Epithelial cell of prostate (primary cell): ENCODE data around the gene ICA1.

Experiments used
- DNase-seq: peaks from one replicate; pipeline ENCODE4 v3.0.0-alpha.2; 2011; ENCODE audit warnings: low read depth, low spot score
- H3K27ac ChIP-seq: fragments of 450-650 bp; 2 replicates; pipeline ENCODE4 v1.5.1; 2017; ENCODE audit warnings: mild to moderate bottlenecking

Gene ICA1

GRCh38 chr7:8228766-8229674 is 32.9 kb downstream of the ICA1 start:
- H3K27ac ChIP-seq = no peak overlapping the region
- DNase-seq = no peak

DNA sequence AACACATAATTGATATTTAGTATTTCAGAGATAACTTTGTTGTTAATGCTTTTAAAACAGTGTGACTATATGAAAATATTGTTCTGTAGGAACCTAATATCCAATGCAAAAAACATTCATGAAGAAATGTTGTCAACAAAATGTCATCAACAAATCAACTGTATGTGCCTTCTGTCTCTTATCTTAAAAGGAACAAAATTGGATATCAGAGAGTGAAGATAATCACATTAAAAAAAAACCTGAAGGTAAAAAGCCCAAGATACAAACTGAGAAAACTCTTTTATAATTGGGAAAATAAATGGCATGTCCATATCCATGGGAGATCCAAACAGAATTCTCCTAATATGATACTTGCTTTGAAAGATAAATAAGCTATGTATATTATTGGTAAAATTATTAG is 33.9 kb downstream of the ICA1 start:
- no peak for DNase-seq
- no peak overlapping the region for H3K27ac ChIP-seq

DNA sequence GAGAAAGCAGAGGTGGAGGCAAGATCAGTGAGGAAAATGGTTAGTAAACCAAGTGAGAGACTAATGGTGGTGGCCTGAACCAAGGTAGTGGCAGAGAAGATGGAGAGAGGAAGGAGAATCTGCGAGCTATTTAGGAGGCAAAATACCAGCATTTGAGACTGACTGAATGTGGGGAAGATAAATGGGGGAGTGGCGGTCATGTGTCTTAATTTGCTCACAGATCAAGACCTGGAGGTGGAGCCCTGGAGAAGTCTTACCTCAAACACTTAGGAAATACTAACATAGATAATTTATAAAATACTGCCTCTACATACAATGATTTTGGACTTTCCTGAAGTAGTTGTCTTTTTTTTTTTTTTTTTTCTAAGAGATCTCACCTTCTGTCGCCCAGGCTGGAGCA is 34.7 kb downstream of the ICA1 start:
- DNase-seq = no peak
- no peak overlapping the region for H3K27ac ChIP-seq

DNA sequence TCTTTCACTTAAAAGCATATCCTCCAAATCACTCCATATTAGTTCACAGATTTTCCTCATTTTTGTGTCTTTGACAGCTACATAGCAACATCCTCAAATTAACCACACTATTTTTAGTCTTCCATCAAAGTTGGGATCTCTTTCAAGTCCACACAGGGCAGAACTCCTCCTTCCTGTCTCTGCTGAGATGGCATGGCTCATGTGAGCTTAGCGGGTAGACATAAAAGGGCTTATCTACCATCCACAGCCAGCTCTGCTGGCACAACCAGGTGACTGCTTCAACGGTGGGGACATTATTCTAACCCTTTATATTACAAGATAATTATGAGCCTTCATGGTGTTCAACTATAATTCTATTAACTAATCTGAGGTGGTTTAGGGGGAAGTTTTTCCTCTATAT is 35.5 kb downstream of the ICA1 start:
- DNase-seq = no peak
- H3K27ac ChIP-seq = no peak overlapping the region

DNA sequence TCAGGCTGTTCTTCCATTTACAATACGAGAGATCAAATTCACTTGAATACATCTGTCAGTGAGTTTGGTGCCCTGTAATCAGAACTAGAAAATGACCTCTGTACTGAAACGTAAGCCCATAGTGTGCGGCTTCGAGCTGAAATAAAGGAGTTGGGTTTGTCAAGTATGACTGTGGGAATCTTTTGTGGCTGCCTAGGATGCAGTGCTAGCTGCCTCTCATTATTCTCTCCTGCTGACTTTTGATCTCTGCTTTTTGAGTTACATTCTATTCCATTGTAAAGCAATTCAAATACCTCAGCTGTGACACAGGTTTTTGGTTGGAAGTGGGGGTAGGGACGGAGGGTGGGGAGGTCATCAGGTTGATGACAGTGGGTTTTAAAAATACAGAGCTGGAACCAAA is 40.4 kb downstream of the ICA1 start:
- no peak for DNase-seq
- H3K27ac ChIP-seq = no peak overlapping the region

GRCh38 chr7:8221101-8221495 is 40.9 kb downstream of the ICA1 start:
- DNase-seq = no peak

DNA sequence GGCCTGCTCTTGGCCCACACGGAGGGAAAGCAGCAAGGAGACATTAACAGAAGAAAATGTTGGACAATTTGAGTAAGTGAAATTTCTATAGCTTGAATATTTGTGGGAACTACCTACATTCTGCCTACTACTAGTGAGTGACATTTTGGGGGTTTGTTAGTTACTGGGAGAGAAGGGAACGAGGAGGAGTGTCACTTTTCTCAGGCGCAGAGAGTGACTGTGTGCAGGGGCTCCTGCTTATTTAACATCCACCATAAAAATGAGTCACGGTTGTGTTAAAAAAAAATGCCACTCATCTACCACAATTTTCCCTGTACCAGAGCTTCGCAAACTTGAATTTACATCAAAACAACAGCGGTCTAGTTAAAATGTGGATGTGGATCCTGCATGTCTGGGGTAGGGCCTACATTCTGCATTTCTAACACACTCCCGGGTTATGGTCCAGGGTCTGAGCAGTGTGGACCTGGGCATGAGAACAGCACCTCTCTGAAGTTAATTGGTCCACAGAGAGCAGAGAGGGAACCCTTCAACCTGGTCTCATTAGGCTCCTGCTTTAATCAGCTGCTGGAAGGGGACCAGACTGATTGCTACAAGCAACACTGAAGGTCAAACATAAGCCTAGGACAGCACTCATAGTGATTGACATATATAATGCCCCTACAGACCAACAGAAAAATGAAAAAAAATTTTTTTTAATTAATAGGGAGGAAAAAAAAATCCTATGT is 41.4 kb downstream of the ICA1 start:
- H3K27ac ChIP-seq = no peak overlapping the region
- DNase-seq = no peak

More at GRCh38 chr7:8221101-8221495, 40.9 kb downstream of the ICA1 start:
- no peak overlapping the region for H3K27ac ChIP-seq

DNA sequence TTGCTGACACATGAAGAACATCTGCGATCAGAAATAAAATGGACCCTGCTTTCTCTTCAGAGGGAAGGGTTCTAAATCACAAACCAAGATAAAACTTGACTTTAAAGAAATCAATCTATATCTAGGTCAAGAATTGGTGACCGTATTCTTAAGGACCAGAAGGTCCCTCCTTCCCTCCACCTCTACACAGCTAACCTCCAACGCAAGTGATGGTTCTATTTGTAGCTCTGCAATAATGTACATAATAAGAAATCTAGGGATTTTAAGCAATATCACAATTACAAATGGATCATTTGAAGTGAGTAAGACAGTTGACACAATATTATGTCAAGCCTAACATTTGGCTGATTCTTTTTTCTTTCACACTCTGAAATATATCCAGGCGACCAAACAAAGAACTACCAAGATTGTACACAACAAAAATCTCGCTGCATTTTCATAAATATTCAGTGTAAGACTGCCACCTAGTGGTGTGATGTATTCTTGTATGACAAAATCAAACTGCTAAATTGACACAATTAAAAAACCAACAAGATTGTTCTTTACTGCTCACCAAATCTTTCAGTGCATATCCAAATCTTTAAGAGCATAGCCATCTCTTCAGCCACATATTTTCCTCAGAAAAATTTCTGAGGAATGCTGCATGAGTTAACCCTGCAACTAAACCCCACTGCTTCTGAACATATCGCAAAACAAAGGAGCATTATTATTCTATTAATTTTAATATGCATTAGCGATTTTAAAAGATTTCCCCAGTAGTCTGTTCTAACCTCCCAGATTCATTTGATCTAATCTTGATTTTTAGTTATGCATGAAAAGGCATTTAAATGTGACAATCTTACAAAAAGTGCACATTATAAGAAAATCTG is 44.5 kb downstream of the ICA1 start:
- DNase-seq = no peak
- H3K27ac ChIP-seq = no peak overlapping the region

DNA sequence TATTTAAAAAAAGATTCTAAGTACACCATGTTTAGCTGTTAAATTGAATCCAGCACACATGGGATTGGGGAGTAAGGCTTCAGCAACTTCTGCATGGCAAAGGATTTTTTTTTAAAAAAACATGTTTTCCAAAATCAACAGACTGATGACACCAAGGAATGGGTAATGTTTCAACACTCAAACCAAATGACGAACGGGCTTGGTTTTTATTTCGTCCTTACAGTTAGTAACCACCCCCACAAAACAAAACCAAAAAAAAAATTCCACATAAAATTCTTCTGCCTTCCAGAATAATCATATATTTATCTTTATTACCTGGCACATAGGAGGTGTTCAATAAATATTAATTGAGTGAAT is 45.7 kb downstream of the ICA1 start:
- H3K27ac ChIP-seq = no peak overlapping the region
- no peak for DNase-seq

- DNase-seq = no peak
- no peak overlapping the region for H3K27ac ChIP-seq
These were observed 46.2 kb downstream of the ICA1 start for GRCh38 chr7:8215648-8216333.

- peak overlapping the region; percentile 47 for H3K27ac ChIP-seq
- DNase-seq = peak; percentile 12
These were observed 47.6 kb downstream of the ICA1 start for GRCh38 chr7:8214244-8214824.

DNA sequence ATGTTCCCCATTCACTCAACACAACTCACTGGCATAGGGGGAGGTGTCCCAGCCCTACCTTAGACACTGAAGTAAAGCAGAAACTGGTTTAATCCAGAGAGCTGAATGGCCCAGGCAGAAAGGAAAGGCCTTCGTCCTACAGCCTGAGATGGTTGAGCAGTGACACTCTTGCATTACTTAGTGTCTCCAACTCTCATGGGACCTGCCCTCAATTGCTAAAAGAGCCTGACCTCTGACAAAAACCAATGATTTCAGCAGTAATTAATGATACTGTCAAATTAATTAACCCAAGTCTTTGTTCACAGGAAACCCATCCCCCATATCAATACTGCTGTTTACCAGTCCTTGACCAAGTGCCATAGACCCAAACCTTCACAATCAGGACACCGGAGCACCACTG is 48.6 kb downstream of the ICA1 start:
- H3K27ac ChIP-seq = peak overlapping the region; percentile 47
- DNase-seq = no peak

- DNase-seq = no peak
- no peak overlapping the region for H3K27ac ChIP-seq
These were observed 49.3 kb downstream of the ICA1 start for GRCh38 chr7:8212638-8213037.

GRCh38 chr7:8211725-8212096 is 50.3 kb downstream of the ICA1 start:
- H3K27ac ChIP-seq = no peak overlapping the region

GRCh38 chr7:8210845-8211724 is 50.9 kb downstream of the ICA1 start:
- no peak for DNase-seq
- no peak overlapping the region for H3K27ac ChIP-seq

More at GRCh38 chr7:8211725-8212096, 50.3 kb downstream of the ICA1 start:
- DNase-seq = no peak

- no peak overlapping the region for H3K27ac ChIP-seq
- DNase-seq = no peak
These were observed 52.6 kb downstream of the ICA1 start for GRCh38 chr7:8209353-8209752.

GRCh38 chr7:8208816-8209215 is 53.2 kb downstream of the ICA1 start:
- DNase-seq = no peak
- H3K27ac ChIP-seq = no peak overlapping the region

DNA sequence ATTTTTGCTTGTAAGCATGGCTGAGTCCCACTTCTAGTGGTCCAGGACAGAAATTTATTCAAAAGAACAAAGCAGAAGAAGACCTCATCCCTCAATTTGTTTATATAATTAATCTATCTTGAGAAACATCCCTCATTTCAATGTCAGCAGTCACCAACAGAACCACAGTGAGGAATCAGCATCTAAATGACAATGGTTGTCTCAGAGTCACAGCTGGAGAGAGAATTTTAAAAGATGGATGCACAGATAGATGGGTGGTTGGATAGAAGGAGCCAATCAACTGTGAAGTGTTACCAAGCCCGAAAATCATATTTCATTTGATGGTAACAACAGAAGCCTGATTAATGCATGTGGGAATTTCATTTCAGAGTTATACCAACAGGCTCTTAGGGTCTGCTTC is 55.0 kb downstream of the ICA1 start:
- H3K27ac ChIP-seq = no peak overlapping the region
- no peak for DNase-seq

DNA sequence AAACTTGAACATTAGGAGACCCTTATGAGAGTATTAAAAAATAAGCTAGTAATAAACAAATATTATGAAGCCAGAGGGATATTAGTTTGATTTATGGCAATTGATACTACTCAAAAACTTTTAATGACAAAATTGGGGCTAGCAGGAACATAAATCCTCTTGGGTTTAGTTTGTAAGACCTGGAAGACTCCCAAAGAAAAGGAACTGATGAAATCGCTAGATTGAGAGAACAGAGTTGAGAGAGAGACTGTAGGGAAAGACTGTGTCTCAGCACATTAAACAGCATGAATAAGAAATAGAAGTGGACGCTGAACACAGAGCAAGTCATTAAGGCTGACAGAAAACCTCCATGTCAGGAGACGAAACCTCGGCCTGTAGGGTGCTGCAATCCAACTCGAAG is 56.4 kb downstream of the ICA1 start:
- no peak for DNase-seq
- H3K27ac ChIP-seq = no peak overlapping the region
